HCT116 (cell line): ENCODE measurements around the gene SORL1.

Experiments
- ATF3 ChIP-seq: IDR thresholded peaks from 2 replicates; pipeline ENCODE4 v1.6.1; 2012
- CTCF ChIP-seq, 3 experiments: fragments of 200-600 bp in 1 of 3; sonication (generic) in 1 of 3; IDR thresholded peaks in 2 of 3; conservative IDR thresholded peaks in 1 of 3; 2 replicates each; pipeline ENCODE4 v1.5.1; 2012 to 2017; ENCODE audit warnings: low read depth in 2 of 3, low read length in 2 of 3, antibody characterized with exemption in 1 of 3, borderline replicate concordance in 1 of 3, control low read depth in 1 of 3, mild to moderate bottlenecking in 1 of 3, mixed read lengths in 1 of 3, mixed run types in 1 of 3, moderate library complexity in 1 of 3; ENCODE audit not compliant: insufficient read depth in 1 of 3
- EGR1 ChIP-seq: IDR thresholded peaks from 2 replicates; pipeline ENCODE4 v1.6.1; 2012; ENCODE audit warnings: low read depth
- ELF1 ChIP-seq: IDR thresholded peaks from 2 replicates; pipeline ENCODE4 v1.6.1; 2012; ENCODE audit warnings: low read depth, borderline replicate concordance
- EZH2 ChIP-seq: fragments of 200-600 bp; sonication (generic); IDR thresholded peaks from 2 replicates; pipeline ENCODE4 v1.6.1; 2017; ENCODE audit warnings: antibody characterized with exemption, mixed run types
- JUND ChIP-seq: IDR thresholded peaks from 2 replicates; pipeline ENCODE4 v1.6.1; 2012
- MAX ChIP-seq: IDR thresholded peaks from 2 replicates; pipeline ENCODE4 v1.6.1; 2012
- SIN3A ChIP-seq: IDR thresholded peaks from 2 replicates; pipeline ENCODE4 v1.6.1; 2012; ENCODE audit warnings: low read depth
- SP1 ChIP-seq: IDR thresholded peaks from 2 replicates; pipeline ENCODE4 v1.6.1; 2012; ENCODE audit warnings: low read depth
- SRF ChIP-seq: IDR thresholded peaks from 2 replicates; pipeline ENCODE4 v1.6.1; 2012; ENCODE audit warnings: low read depth
- ZNF274 ChIP-seq: fragments of 200-500 bp; sonication (Bioruptor generic); IDR thresholded peaks from 2 replicates; pipeline ENCODE4 v1.6.1; 2014; ENCODE audit warnings: mild to moderate bottlenecking, low read depth, low read length, inconsistent platforms

- TF ChIP-seq CTCF (IDR thresholded peaks at IDR 0.05 in 2 of 3, conservative IDR thresholded peaks at IDR 0.05 in 1 of 3; ENCODE audit: borderline replicate concordance in 1 of 3, insufficient read depth in 1 of 3, low read depth in 2 of 3, low read length in 2 of 3) (no peak), ELF1 (no peak), SIN3A (no peak), SRF (no peak), JUND (no peak), ATF3 (no peak), EZH2 (no peak), SP1 (no peak), EGR1 (no peak), ZNF274 (no peak), MAX (no peak)
Measured at GRCh38 chr11:121581607-121582006, 129.5 kb downstream of the SORL1 start.
